Tibial artery (tissue), 4 donors: ENCODE results near the gene ATP9B.
"Not testable (repeated sequence)": the region's sequence is repeated elsewhere in the genome, so short reads cannot be mapped to it uniquely, and the experiment has no call there.

Experiments used
- DNase-seq, 2 donors: peaks; one replicate each; pipeline ENCODE4 v3.0.0-alpha.2; 2019
- H3K27ac ChIP-seq, 2 donors: fragments of 200-600 bp; sonication (generic) in 1 of 2; 1 replicate in 1 of 2; 2 replicates in 1 of 2; pipeline ENCODE4 v1.5.1; 2018 to 2019; ENCODE audit warnings: mild to moderate bottlenecking in 1 of 2
- H3K27me3 ChIP-seq, 2 donors: fragments of 200-600 bp; sonication (generic) in 1 of 2; one replicate each; pipeline versions ENCODE4 v1.5.1 to v1.6.0; 2016 to 2019
- H3K36me3 ChIP-seq, 3 donors: fragments of 200-600 bp; sonication (generic) in 2 of 3; one replicate each; pipeline ENCODE4 v1.5.1; 2016 to 2019; ENCODE audit warnings: mild to moderate bottlenecking in 2 of 3
- H3K4me1 ChIP-seq, 4 donors: fragments of 200-600 bp; sonication (generic) in 2 of 4; 1 replicate in 3 of 4; 2 replicates in 1 of 4; pipeline ENCODE4 v1.5.1; 2016 to 2019
- H3K4me3 ChIP-seq, 2 donors: fragments of 200-600 bp; sonication (generic) in 1 of 2; 1 replicate in 1 of 2; 2 replicates in 1 of 2; pipeline ENCODE4 v1.5.1; 2018 to 2019; ENCODE audit warnings: mild to moderate bottlenecking in 2 of 2
- H3K9me3 ChIP-seq, 3 donors: fragments of 200-600 bp; sonication (generic) in 1 of 3; one replicate each; pipeline ENCODE4 v1.5.1; 2016 to 2019
- intact Hi-C: fragments of 100-400 bp; cut with DNase I; formaldehyde crosslinking; loops from one replicate; pipeline ENCODE4 v1.15.0; 2023; ENCODE audit warnings: low total_unique reads
- TF ChIP-seq, protein P1 (sequence below), 2 experiments: fragments of 200-600 bp in 1 of 2; fragments of 450-650 bp in 1 of 2; IDR thresholded peaks; one replicate each; pipeline ENCODE4 v1.5.1; 2017 to 2019; ENCODE audit warnings: antibody characterized with exemption in 2 of 2, mild to moderate bottlenecking in 1 of 2, moderate library complexity in 1 of 2

ATP9B gene

DNA sequence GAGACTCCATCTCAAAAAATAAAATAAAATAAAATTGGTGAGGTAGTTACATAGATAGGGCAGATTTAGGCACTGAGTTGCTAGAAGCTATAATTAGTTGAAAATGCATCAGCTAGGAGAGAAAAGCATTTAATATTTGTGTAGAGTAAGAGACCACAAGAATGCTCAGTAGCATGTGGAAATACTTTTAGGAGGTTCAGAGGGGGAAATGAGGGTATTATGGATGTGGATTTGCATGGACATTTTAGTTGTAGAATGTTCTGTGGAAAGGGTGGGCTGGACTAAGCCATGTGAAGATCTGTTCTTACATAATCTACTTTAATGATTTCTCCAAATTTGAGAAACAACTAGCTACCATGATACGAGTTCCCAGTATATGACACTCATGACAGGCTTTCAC, 95.5 kb downstream of the ATP9B start:
- Histone ChIP-seq H3K27me3 (no peaks in the 10 kb centered on the region), H3K36me3 (peaks cover 17 to 32% (median 26%) of the 10 kb centered on the region in 3 donors), H3K27ac (no peak overlapping the region), H3K4me3 (no peak overlapping the region), H3K9me3 (no peaks in the 10 kb centered on the region), H3K4me1 (no peaks in the 10 kb centered on the region)
- DNase-seq, result no peak
- TF ChIP-seq, protein P1, sequence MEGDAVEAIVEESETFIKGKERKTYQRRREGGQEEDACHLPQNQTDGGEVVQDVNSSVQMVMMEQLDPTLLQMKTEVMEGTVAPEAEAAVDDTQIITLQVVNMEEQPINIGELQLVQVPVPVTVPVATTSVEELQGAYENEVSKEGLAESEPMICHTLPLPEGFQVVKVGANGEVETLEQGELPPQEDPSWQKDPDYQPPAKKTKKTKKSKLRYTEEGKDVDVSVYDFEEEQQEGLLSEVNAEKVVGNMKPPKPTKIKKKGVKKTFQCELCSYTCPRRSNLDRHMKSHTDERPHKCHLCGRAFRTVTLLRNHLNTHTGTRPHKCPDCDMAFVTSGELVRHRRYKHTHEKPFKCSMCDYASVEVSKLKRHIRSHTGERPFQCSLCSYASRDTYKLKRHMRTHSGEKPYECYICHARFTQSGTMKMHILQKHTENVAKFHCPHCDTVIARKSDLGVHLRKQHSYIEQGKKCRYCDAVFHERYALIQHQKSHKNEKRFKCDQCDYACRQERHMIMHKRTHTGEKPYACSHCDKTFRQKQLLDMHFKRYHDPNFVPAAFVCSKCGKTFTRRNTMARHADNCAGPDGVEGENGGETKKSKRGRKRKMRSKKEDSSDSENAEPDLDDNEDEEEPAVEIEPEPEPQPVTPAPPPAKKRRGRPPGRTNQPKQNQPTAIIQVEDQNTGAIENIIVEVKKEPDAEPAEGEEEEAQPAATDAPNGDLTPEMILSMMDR (IDR thresholded peaks at IDR 0.05), result no peak
- intact Hi-C loops, result no loop called here

- H3K27ac ChIP-seq, result no peak overlapping the region
- TF ChIP-seq, protein P1 (IDR thresholded peaks at IDR 0.05), result no peak
- no peak for DNase-seq
- H3K9me3 ChIP-seq, result no peaks in the 10 kb centered on the region
- peaks cover 17 to 30% (median 24%) of the 10 kb centered on the region in 3 donors for H3K36me3 ChIP-seq
- H3K4me1 ChIP-seq, result no peaks in the 10 kb centered on the region
- intact Hi-C loops, result no loop called here
- H3K27me3 ChIP-seq, result no peaks in the 10 kb centered on the region
- no peak overlapping the region for H3K4me3 ChIP-seq
Observed at GRCh38 chr18:79166702-79167101, 97.5 kb downstream of the ATP9B start.

- Histone ChIP-seq H3K27me3 (no peaks in the 10 kb centered on the region), H3K36me3 (peaks cover 17 to 31% (median 24%) of the 10 kb centered on the region in 3 donors), H3K4me1 (no peaks in the 10 kb centered on the region), H3K27ac (no peak overlapping the region), H3K9me3 (no peaks in the 10 kb centered on the region), H3K4me3 (no peak overlapping the region)
- intact Hi-C loops, result no loop called here
- TF ChIP-seq, protein P1 (IDR thresholded peaks at IDR 0.05), result no peak
- no peak for DNase-seq
Observed at GRCh38 chr18:79167526-79168190, 98.5 kb downstream of the ATP9B start.

DNA sequence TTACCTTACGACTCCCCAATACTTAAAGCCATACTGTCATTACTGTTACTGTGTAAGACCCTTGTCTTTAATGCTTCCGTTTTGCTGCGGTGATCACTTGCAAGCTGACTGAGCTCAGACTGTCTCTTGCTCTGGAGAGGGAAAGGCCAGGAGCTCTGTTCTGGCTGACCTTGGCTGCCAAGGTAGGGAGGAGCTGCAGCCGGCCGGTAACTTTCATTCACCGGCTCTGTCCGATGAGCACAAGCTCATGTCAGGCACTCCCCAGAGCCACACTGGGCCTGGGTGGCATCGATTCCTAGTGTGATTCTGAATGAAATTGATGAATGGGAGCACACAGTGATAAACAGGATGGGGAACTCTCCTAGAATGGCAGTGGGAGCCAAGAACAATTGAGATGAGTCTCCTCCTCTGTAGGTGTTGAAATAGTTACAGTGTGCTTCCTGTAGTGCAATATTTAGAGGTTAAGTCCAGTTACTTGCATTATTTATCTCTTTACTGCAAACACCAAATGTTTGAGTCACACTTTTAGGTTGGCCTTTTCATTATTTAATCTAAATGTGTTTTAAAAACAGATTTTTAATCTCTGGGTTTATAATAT, 100.9 kb downstream of the ATP9B start:
- Histone ChIP-seq H3K27ac (no peak overlapping the region), H3K4me1 (no peaks in the 10 kb centered on the region), H3K36me3 (peaks cover 17 to 31% (median 24%) of the 10 kb centered on the region in 3 donors), H3K27me3 (no peaks in the 10 kb centered on the region), H3K4me3 (no peak overlapping the region), H3K9me3 (no peaks in the 10 kb centered on the region)
- TF ChIP-seq, protein P1 (IDR thresholded peaks at IDR 0.05), result no peak
- intact Hi-C loops, result no loop called here
- no peak for DNase-seq

GRCh38 chr18:79172331-79172730, 103.1 kb downstream of the ATP9B start:
- H3K27me3 ChIP-seq, H3K4me1 ChIP-seq, DNase-seq, H3K4me3 ChIP-seq, intact Hi-C loops, H3K27ac ChIP-seq, H3K9me3 ChIP-seq: not testable (repeated sequence)
- H3K36me3 ChIP-seq, result peaks cover 12 to 22% (median 17%) of the 10 kb centered on the region in 3 donors

DNA sequence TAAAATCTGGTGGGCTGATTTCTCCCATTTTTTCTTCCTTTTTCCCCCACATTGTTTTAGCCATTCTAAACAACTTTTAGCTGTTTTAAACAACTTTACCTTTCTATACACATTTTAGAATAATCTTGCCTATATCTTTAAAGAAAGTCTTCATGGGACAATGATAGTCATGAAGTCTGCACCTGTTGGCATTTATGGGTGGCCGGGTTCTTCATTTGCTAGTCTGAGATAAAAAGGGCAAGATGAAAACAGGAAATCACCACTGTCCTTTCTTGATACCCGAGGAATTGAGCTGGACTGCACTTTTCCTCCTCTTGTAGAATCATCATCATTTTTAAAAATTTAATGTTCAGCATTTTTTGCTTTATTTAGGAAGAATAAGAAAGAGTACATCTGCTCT, 104.5 kb downstream of the ATP9B start:
- no peak for DNase-seq
- no peak overlapping the region for H3K27ac ChIP-seq
- H3K36me3 ChIP-seq, result peaks cover 14 to 21% (median 14%) of the 10 kb centered on the region in 3 donors
- no peak overlapping the region for H3K4me3 ChIP-seq
- H3K9me3 ChIP-seq, result no peaks in the 10 kb centered on the region
- TF ChIP-seq, protein P1 (IDR thresholded peaks at IDR 0.05), result no peak
- no peaks in the 10 kb centered on the region for H3K4me1 ChIP-seq
- no peaks in the 10 kb centered on the region for H3K27me3 ChIP-seq
- intact Hi-C loops, result no loop called here
